ENCODE data around the gene RGS8.

Gene RGS8

GRCh38 chr1:182684116-182684828 lies at the start of gene RGS8:
Gene RGS8, minus strand, starts transcription at chr1:182684587. Its CDS starts 14,938 bp downstream, at chr1:182669649.
- DNase-seq: no peak

- no peak for DNase-seq
These were observed 47.6 kb upstream of the RGS8 start for GRCh38 chr1:182731852-182732575.

- no peak for DNase-seq
These were observed 42.5 kb upstream of the RGS8 start for GRCh38 chr1:182726912-182727311.

- no peak for DNase-seq
These were observed 41.2 kb upstream of the RGS8 start for GRCh38 chr1:182725259-182726255.

GRCh38 chr1:182724215-182724614 lies 39.8 kb upstream of the RGS8 start:
- DNase-seq: no peak

- no peak for DNase-seq
These were observed 38.8 kb upstream of the RGS8 start for GRCh38 chr1:182723200-182723599.

- no peak for DNase-seq
These were observed 37.1 kb upstream of the RGS8 start for GRCh38 chr1:182721525-182721924.

- no peak for DNase-seq
These were observed 36.1 kb upstream of the RGS8 start for GRCh38 chr1:182720463-182720862.

GRCh38 chr1:182719553-182719952 lies 35.2 kb upstream of the RGS8 start:
- DNase-seq: no peak

GRCh38 chr1:182718311-182718710 lies 33.9 kb upstream of the RGS8 start:
- no peak for DNase-seq

GRCh38 chr1:182716740-182717720 lies 32.6 kb upstream of the RGS8 start:
- DNase-seq: no peak

- DNase-seq: no peak
These were observed 31.1 kb upstream of the RGS8 start for GRCh38 chr1:182715531-182715930.

- no peak for DNase-seq
These were observed 30.2 kb upstream of the RGS8 start for GRCh38 chr1:182714546-182714945.

GRCh38 chr1:182713939-182714338 lies 29.6 kb upstream of the RGS8 start:
- DNase-seq: no peak

GRCh38 chr1:182713492-182713891 lies 29.1 kb upstream of the RGS8 start:
- DNase-seq: no peak

GRCh38 chr1:182709855-182710254 lies 25.5 kb upstream of the RGS8 start:
- no peak for DNase-seq

- DNase-seq: no peak
These were observed 24.9 kb upstream of the RGS8 start for GRCh38 chr1:182709225-182709764.

GRCh38 chr1:182707122-182707521 lies 22.7 kb upstream of the RGS8 start:
- DNase-seq: no peak

- no peak for DNase-seq
These were observed 20.3 kb upstream of the RGS8 start for GRCh38 chr1:182704677-182705076.

- no peak for DNase-seq
These were observed 19.2 kb upstream of the RGS8 start for GRCh38 chr1:182703539-182703938.

GRCh38 chr1:182702826-182703524 lies 18.6 kb upstream of the RGS8 start:
- DNase-seq: no peak

Data from CD4-positive, alpha-beta T cell treated with Interleukin-17A for 1 hour (primary cell).